ENCODE measurements around the gene SUN3. TPM values are rescaled to one million over a fixed set of nuclear protein-coding genes. Genes with fewer than 3 reads are reported as not detected.

The SUN3 gene
- total and polyA plus RNA-seq, 8 donors, result not detected

- DNase-seq (no peak), ATAC-seq (no peak), FAIRE-seq (no peak)
- Histone ChIP-seq H3K9me3 (no peaks in the 10 kb centered on the region), H3K27me3 (no peaks in the 10 kb centered on the region), H3K27ac (no peak overlapping the region), H3K4me1 (no peaks in the 10 kb centered on the region), H3K36me3 (no peaks in the 10 kb centered on the region), H3K4me3 (no peak overlapping the region)
- WGBS, 2 donors, result 80 to 82% methylated on average over 9 to 11 of the region's 11 CpGs
- TF ChIP-seq CTCF (IDR thresholded peaks at IDR 0.05), result no peak
- intact Hi-C loops (cut with DNase I), result no loop called here
These were observed 91.0 kb downstream of the SUN3 start for GRCh38 chr7:47937711-47938573.

Other genes starting within 250 kb of the SUN3 start
- gene PKD1L1, start 80.6 kb downstream of the SUN3 start, total RNA-seq, result under 1 TPM; 0.03 to 0.14 (median 0.09) TPM
- under 1 TPM; 0.19 to 0.54 TPM for gene PKD1L1, start 80.6 kb downstream of the SUN3 start, polyA plus RNA-seq
- 10 to 100 TPM; 12.0 to 16.3 (median 14.2) TPM for gene HUS1, start 49.5 kb downstream of the SUN3 start, total RNA-seq
- gene HUS1, start 49.5 kb downstream of the SUN3 start, polyA plus RNA-seq, result 1 to 10 TPM; 4.6 to 8.1 TPM
- gene C7orf57, start 6.4 kb upstream of the SUN3 start, total RNA-seq, result not detected
- gene C7orf57, start 6.4 kb upstream of the SUN3 start, polyA plus RNA-seq, result not detected
- gene UPP1, start 60.2 kb upstream of the SUN3 start, total RNA-seq, result 10 to 100 TPM in 1 of 6 donors, 1 to 10 TPM in 5; 2.6 to 13.6 (median 7.4) TPM
- 10 to 100 TPM; 20.0 to 36.3 TPM for gene UPP1, start 60.2 kb upstream of the SUN3 start, polyA plus RNA-seq
- 1 to 10 TPM in 1 of 6 donors, under 1 TPM in 5; 0.05 to 1.5 (median 0.40) TPM for gene ABCA13, start 142.4 kb upstream of the SUN3 start, total RNA-seq
- under 1 TPM; under 0.01 to 0.33 TPM for gene ABCA13, start 142.4 kb upstream of the SUN3 start, polyA plus RNA-seq

All from pancreas (tissue), 10 donors.